Esophagus squamous epithelium (tissue), 5 donors: ENCODE results near the gene FNBP1L. TPM values are rescaled to one million over a fixed set of nuclear protein-coding genes. Genes with fewer than 3 reads are reported as not detected.

Experiments used
- DNase-seq: peaks from one replicate; lab custom pipeline; 2025; lab: John Stamatoyannopoulos, UW
- H3K27ac ChIP-seq, 4 donors: fragments of 200-600 bp; sonication (generic); one replicate each; pipeline ENCODE4 v1.5.1; 2016 to 2019; ENCODE audit warnings: mild to moderate bottlenecking in 1 of 4
- H3K27me3 ChIP-seq, 4 donors: fragments of 200-600 bp; sonication (generic); 1 replicate in 3 of 4; 2 replicates in 1 of 4; pipeline versions ENCODE4 v1.5.1 to v1.6.0; 2017 to 2021; ENCODE audit warnings: antibody characterized with exemption in 1 of 4
- H3K36me3 ChIP-seq, 3 donors: fragments of 200-600 bp; sonication (generic); one replicate each; pipeline ENCODE4 v1.5.1; 2016 to 2019
- H3K4me1 ChIP-seq, 3 donors: fragments of 200-600 bp; sonication (generic); one replicate each; pipeline ENCODE4 v1.5.1; 2017 to 2019
- H3K4me3 ChIP-seq, 4 donors: fragments of 200-600 bp; sonication (generic); 1 replicate in 3 of 4; 2 replicates in 1 of 4; pipeline ENCODE4 v1.5.1; 2016 to 2019; ENCODE audit warnings: mild to moderate bottlenecking in 2 of 4, moderate library complexity in 1 of 4
- H3K9me3 ChIP-seq, 3 donors: fragments of 200-600 bp; sonication (generic); one replicate each; pipeline ENCODE4 v1.5.1; 2016 to 2019
- POLR2A ChIP-seq, 4 donors: fragments of 450-650 bp; IDR thresholded peaks; one replicate each; pipeline ENCODE4 v1.6.1; 2017; ENCODE audit warnings: antibody characterized with exemption in 4 of 4, mild to moderate bottlenecking in 4 of 4, moderate library complexity in 3 of 4
- WGBS, 2 donors: methylation state at CpG; one replicate each; pipeline ENCODE4 v1.1.5; 2018; 5-methylcytosine and 5-hydroxymethylcytosine counted together
- intact Hi-C: fragments of 100-400 bp; cut with DNase I; formaldehyde crosslinking; loops from one replicate; pipeline ENCODE4 v1.15.0; 2022
- total RNA-seq, 4 donors: library from RNA; depleted of rRNA; stranded (reverse); fragments of >200 nt; gene quantifications; one replicate each; pipeline ENCODE4 v1.1.0, GENCODE V29; 2016
- TF ChIP-seq, protein P1 (sequence below), 6 experiments: fragments of 450-650 bp in 4 of 6; fragments of 200-600 bp in 2 of 6; sonication (generic) in 2 of 6; IDR thresholded peaks; one replicate each; pipeline ENCODE4 v1.5.1; 2016 to 2019; ENCODE audit warnings: antibody characterized with exemption in 6 of 6, mild to moderate bottlenecking in 4 of 6, moderate library complexity in 4 of 6
- donor health status: DM: yes; HTN: yes; CAD: no.

The FNBP1L gene
- total RNA-seq, 4 donors from 2014 or later = 7.5 to 14.2 (median 9.0) TPM

DNA sequence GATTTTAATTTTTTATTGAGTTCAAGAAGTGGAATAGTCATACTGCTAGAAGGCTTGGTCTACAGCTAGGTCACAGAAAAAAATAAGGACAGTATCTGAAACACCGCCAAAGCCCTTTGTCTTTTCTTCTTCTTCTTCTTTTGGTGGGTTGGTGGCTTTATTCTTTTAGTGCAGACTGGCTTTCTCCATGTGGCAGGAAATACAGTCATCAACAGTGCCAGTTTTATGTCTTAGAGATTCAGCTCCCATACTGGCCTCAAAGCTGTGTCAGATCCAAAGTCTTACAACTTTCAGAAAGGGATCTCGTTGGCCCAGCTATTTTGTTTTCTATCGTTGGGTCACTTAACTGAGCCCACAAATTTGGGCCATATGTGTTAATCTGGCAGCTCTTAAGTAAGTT lies 58.2 kb downstream of the FNBP1L start:
- TF ChIP-seq POLR2A (IDR thresholded peaks at IDR 0.05) = no peak
- TF ChIP-seq, protein P1, sequence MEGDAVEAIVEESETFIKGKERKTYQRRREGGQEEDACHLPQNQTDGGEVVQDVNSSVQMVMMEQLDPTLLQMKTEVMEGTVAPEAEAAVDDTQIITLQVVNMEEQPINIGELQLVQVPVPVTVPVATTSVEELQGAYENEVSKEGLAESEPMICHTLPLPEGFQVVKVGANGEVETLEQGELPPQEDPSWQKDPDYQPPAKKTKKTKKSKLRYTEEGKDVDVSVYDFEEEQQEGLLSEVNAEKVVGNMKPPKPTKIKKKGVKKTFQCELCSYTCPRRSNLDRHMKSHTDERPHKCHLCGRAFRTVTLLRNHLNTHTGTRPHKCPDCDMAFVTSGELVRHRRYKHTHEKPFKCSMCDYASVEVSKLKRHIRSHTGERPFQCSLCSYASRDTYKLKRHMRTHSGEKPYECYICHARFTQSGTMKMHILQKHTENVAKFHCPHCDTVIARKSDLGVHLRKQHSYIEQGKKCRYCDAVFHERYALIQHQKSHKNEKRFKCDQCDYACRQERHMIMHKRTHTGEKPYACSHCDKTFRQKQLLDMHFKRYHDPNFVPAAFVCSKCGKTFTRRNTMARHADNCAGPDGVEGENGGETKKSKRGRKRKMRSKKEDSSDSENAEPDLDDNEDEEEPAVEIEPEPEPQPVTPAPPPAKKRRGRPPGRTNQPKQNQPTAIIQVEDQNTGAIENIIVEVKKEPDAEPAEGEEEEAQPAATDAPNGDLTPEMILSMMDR (IDR thresholded peaks at IDR 0.05) = no peak
- no peak overlapping the region for H3K27ac ChIP-seq
- WGBS, 2 donors = 77 to 80% methylated on average over 3 of the region's 3 CpGs

DNA sequence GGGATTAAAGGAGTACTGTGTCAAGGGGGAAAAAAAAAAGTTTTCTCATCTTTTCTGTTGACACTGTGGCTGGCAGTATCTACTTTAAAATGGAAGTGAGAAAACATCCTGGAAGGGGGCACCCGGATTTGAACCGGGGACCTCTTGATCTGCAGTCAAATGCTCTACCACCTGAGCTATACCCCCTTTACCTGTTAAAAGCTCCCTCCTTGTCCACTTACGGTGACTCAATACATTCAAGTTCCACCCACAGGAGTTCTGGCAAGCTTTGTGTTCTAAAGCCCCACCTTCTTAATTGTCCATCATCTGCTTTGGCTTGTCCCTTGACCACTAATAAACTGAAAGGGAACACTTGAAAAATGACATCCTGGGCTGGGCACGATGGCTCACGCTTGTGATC lies 68.2 kb downstream of the FNBP1L start:
- intact Hi-C loops = no loop called here
- Histone ChIP-seq H3K9me3 (no peaks in the 10 kb centered on the region), H3K36me3 (no peaks in the 10 kb centered on the region), H3K27me3 (no peaks in the 10 kb centered on the region), H3K27ac (no peak overlapping the region), H3K4me1 (no peaks in the 10 kb centered on the region), H3K4me3 (no peak overlapping the region)
- no peak for TF ChIP-seq POLR2A (IDR thresholded peaks at IDR 0.05)
- TF ChIP-seq, protein P1 (IDR thresholded peaks at IDR 0.05) = no peak
- DNase-seq = no peak
- WGBS, 2 donors = 76 to 96% methylated on average over 5 of the region's 5 CpGs

More for the DNA sequence above, 58.2 kb downstream of the FNBP1L start:
- H3K4me3 ChIP-seq = no peak overlapping the region
- DNase-seq = no peak
- no peaks in the 10 kb centered on the region for H3K4me1 ChIP-seq
- H3K9me3 ChIP-seq = no peaks in the 10 kb centered on the region
- peaks cover 0 to 9% (median 0%) of the 10 kb centered on the region in 3 donors for H3K36me3 ChIP-seq
- intact Hi-C loops = no loop called here
- H3K27me3 ChIP-seq = no peaks in the 10 kb centered on the region

DNA sequence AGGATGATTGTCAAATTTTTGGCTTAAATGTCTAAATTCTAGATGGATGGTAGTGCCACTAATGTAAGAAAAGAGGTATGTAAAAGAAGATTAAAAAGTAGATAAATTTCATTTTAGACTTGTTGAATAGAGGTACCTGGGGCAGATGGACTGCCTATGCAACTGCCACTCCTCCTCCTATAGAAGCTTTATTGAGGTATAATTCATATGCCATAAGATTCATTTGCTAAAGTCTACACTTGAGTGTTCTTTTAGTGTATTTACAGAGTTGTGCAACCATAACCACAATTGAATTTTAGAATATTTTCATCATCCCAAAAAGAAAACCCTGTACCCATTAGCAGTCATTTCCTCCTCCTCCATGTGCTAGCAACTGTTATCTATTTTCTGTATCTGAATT lies 70.6 kb downstream of the FNBP1L start:
- no peak overlapping the region for H3K27ac ChIP-seq
- no peak for DNase-seq
- no peak overlapping the region for H3K4me3 ChIP-seq
- TF ChIP-seq POLR2A (IDR thresholded peaks at IDR 0.05) = no peak
- H3K9me3 ChIP-seq = no peaks in the 10 kb centered on the region
- intact Hi-C loops = no loop called here
- no peaks in the 10 kb centered on the region for H3K4me1 ChIP-seq
- no peaks in the 10 kb centered on the region for H3K27me3 ChIP-seq
- H3K36me3 ChIP-seq = no peaks in the 10 kb centered on the region

DNA sequence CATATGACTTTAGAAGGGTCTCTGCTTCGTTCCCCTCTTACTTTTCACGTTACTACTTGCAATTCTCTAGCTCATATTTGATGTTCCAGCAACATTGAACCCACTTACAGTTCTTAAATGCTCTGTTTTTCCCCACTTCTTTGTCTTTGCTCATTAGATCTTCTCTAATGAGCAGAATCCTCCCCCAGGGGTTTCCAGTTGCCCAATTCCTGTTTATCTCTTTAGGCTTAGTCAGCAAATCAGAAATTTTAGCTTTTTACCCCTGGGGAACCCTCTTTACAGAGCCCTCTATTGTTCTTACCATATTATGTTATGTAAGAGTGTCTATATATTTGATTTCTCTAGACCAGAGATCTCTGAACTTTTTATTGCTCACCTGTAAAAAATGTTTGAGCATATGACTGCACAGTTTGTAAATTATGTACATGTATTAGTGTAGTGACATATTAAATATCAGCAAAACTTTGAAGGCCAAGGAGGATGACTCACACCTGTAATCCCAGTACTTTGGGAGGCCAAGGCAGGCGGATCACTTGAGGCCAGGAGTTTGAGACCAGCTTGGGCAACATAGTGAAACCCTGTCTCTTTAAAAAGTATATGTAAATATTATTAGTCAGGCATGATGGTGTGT lies 71.4 kb downstream of the FNBP1L start:
- no peaks in the 10 kb centered on the region for H3K4me1 ChIP-seq
- no peaks in the 10 kb centered on the region for H3K36me3 ChIP-seq
- DNase-seq = no peak
- H3K4me3 ChIP-seq = no peak overlapping the region
- H3K27me3 ChIP-seq = no peaks in the 10 kb centered on the region
- no peak overlapping the region for H3K27ac ChIP-seq
- no peaks in the 10 kb centered on the region for H3K9me3 ChIP-seq
- 69 to 71% methylated on average over 2 of the region's 3 CpGs for WGBS, 2 donors
- TF ChIP-seq, protein P1 (IDR thresholded peaks at IDR 0.05) = no peak
- TF ChIP-seq POLR2A (IDR thresholded peaks at IDR 0.05) = no peak
- intact Hi-C loops = no loop called here

DNA sequence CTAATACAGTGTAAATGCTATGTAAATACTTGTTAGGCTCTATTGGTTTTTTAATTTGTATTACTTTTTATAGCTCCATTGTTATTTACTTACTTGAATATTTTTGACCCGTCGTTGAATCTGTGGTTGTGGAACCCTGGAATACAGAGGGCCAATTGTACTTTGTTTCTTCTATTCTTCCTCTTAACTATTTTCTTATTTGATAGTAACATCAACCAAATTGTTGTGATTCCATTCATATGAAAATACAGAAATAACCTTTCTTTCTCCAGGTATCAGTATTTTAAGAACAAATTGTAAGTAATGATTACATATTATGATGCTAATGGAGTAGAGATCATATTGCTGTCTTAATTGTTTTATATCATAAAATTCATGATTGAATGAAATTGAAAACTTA lies 73.7 kb downstream of the FNBP1L start:
- intact Hi-C loops = no loop called here
- WGBS, 2 donors = 92 to 95% methylated on average over 2 of the region's 2 CpGs
- DNase-seq = no peak
- no peaks in the 10 kb centered on the region for H3K9me3 ChIP-seq
- H3K27ac ChIP-seq = no peak overlapping the region
- TF ChIP-seq POLR2A (IDR thresholded peaks at IDR 0.05) = no peak
- TF ChIP-seq, protein P1 (IDR thresholded peaks at IDR 0.05) = no peak
- peaks cover 0 to 6% (median 0%) of the 10 kb centered on the region in 3 donors for H3K4me1 ChIP-seq
- H3K36me3 ChIP-seq = no peaks in the 10 kb centered on the region
- H3K27me3 ChIP-seq = no peaks in the 10 kb centered on the region
- no peak overlapping the region for H3K4me3 ChIP-seq
